ENCODE results near the gene PAK5.

The PAK5 gene

DNA sequence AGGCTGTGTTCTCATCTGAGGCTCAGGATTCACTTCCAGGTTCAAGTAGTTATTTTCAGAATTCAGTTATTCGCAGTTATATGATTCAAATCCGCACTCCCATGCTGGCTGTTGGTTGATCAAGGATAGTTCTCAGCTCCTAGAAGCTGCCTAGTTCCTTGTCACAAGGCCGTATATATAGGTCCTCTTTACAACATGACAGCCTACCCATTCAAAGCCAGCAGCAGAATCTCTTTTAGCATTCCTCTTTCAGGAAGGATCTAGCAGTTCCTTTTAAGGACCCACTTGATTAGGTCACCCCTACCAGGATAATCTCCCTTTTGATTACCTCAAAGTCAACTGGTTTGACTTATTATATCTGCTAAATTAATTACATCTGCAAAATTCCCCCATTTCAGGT lies 348.2 kb downstream of the PAK5 start:
- no peak for DNase-seq

GRCh38 chr20:9490161-9490560 lies 348.7 kb downstream of the PAK5 start:
- DNase-seq, result peak; percentile 50

GRCh38 chr20:9488063-9488462 lies 350.8 kb downstream of the PAK5 start:
- no peak for DNase-seq

Data from fibroblast of skin of right biceps (primary cell).